Esophagus muscularis mucosa (tissue), 4 donors: ENCODE measurements around the gene GRID1. TPM values are rescaled to one million over a fixed set of nuclear protein-coding genes. Genes with fewer than 3 reads are reported as not detected.

ENCODE experiments used
- DNase-seq: peaks from one replicate; pipeline ENCODE4 v3.0.0-alpha.2; 2017; ENCODE audit errors: extremely low spot score
- H3K27ac ChIP-seq, 4 donors: fragments of 200-600 bp; sonication (generic); replicated peaks in 1 of 4; 1 replicate in 3 of 4; 2 replicates in 1 of 4; pipeline ENCODE4 v1.5.1; 2016 to 2019; ENCODE audit warnings: mild to moderate bottlenecking in 1 of 4
- H3K27me3 ChIP-seq, 4 donors: fragments of 200-600 bp; sonication (generic); one replicate each; pipeline versions ENCODE4 v1.5.1 to v1.6.0; 2016 to 2019
- H3K36me3 ChIP-seq, 4 donors: fragments of 200-600 bp; sonication (generic); one replicate each; pipeline ENCODE4 v1.5.1; 2016 to 2019
- H3K4me1 ChIP-seq, 4 donors: fragments of 200-600 bp; sonication (generic); one replicate each; pipeline ENCODE4 v1.5.1; 2016 to 2019
- H3K4me3 ChIP-seq, 4 donors: fragments of 200-600 bp; sonication (generic); 1 replicate in 2 of 4; 2 replicates in 2 of 4; pipeline ENCODE4 v1.5.1; 2016 to 2019; ENCODE audit warnings: mild to moderate bottlenecking in 4 of 4, moderate library complexity in 1 of 4
- H3K9me3 ChIP-seq, 4 donors: fragments of 200-600 bp; sonication (generic); 1 replicate in 3 of 4; 2 replicates in 1 of 4; pipeline ENCODE4 v1.5.1; 2016 to 2019
- CTCF ChIP-seq, 3 experiments: fragments of 200-600 bp in 2 of 3; fragments of 450-650 bp in 1 of 3; sonication (generic) in 2 of 3; IDR thresholded peaks; one replicate each; pipeline ENCODE4 v1.5.1; 2017 to 2019; ENCODE audit warnings: antibody characterized with exemption in 3 of 3, mild to moderate bottlenecking in 2 of 3, moderate library complexity in 1 of 3
- EP300 ChIP-seq: sonication (generic); formaldehyde crosslinking; IDR thresholded peaks from one replicate; pipeline ENCODE4 v1.6.1; 2017; ENCODE audit warnings: antibody characterized with exemption
- POLR2A ChIP-seq: fragments of 450-650 bp; IDR thresholded peaks from one replicate; pipeline ENCODE4 v1.6.1; 2017; ENCODE audit warnings: antibody characterized with exemption, moderate library complexity, mild to moderate bottlenecking, low read depth
- POLR2AphosphoS5 ChIP-seq, 2 donors: sonication (generic); formaldehyde crosslinking; IDR thresholded peaks; one replicate each; pipeline ENCODE4 v1.6.1; 2017; ENCODE audit warnings: antibody characterized with exemption in 2 of 2
- WGBS: methylation state at CpG from one replicate; pipeline ENCODE4 v1.1.5; 2018; 5-methylcytosine and 5-hydroxymethylcytosine counted together
- intact Hi-C: fragments of 100-400 bp; cut with DNase I; formaldehyde crosslinking; loops from one replicate; pipeline ENCODE4 v1.15.1; 2023
- total RNA-seq, 4 donors: library from RNA; depleted of rRNA; stranded (reverse); fragments of >200 nt; gene quantifications; one replicate each; pipeline versions ENCODE4 v1.1.0 to v1.2.1, GENCODE V29; 2016

GRID1 gene
- total RNA-seq, 4 donors from 2014 or later = under 0.01 to 1.3 (median 1.1) TPM

GRCh38 chr10:86371691-86372090 is 5.1 kb upstream of the GRID1 start:
- WGBS = 57% methylated on average over 1 of the region's 5 CpGs
- Histone ChIP-seq H3K27ac (no peak overlapping the region), H3K9me3 (no peaks in the 10 kb centered on the region), H3K4me3 (no peak overlapping the region), H3K4me1 (peaks cover 9 to 14% (median 13%) of the 10 kb centered on the region in 4 donors), H3K36me3 (no peaks in the 10 kb centered on the region), H3K27me3 (peaks cover 7 to 79% (median 20%) of the 10 kb centered on the region in 4 donors)
- TF ChIP-seq CTCF (IDR thresholded peaks at IDR 0.05) (no peak), EP300 (no peak), POLR2AphosphoS5 (IDR thresholded peaks at IDR 0.05) (no peak), POLR2A (no peak)
- DNase-seq = no peak
- intact Hi-C loops = no loop called here

- intact Hi-C loops = no loop called here
- no peak overlapping the region for H3K27ac ChIP-seq
- H3K4me3 ChIP-seq = no peak overlapping the region
- H3K4me1 ChIP-seq = peaks cover 9 to 19% (median 16%) of the 10 kb centered on the region in 4 donors
- WGBS = 84% methylated on average over 7 of the region's 7 CpGs
- H3K9me3 ChIP-seq = no peaks in the 10 kb centered on the region
- H3K27me3 ChIP-seq = peaks cover 7 to 83% (median 20%) of the 10 kb centered on the region in 4 donors
- no peaks in the 10 kb centered on the region for H3K36me3 ChIP-seq
- DNase-seq = no peak
- TF ChIP-seq POLR2A = no peak
- no peak for TF ChIP-seq EP300
- no peak for TF ChIP-seq CTCF (IDR thresholded peaks at IDR 0.05)
- TF ChIP-seq POLR2AphosphoS5 (IDR thresholded peaks at IDR 0.05) = no peak
These were observed 4.5 kb upstream of the GRID1 start for GRCh38 chr10:86371116-86371515.

GRCh38 chr10:86370006-86370585 is 3.5 kb upstream of the GRID1 start:
- H3K4me1 ChIP-seq = peaks cover 9 to 29% (median 26%) of the 10 kb centered on the region in 4 donors
- intact Hi-C loops = no loop called here
- no peaks in the 10 kb centered on the region for H3K36me3 ChIP-seq
- no peak overlapping the region for H3K27ac ChIP-seq
- WGBS = 78% methylated on average over 4 of the region's 4 CpGs
- no peaks in the 10 kb centered on the region for H3K9me3 ChIP-seq
- H3K4me3 ChIP-seq = no peak overlapping the region
- peaks cover 7 to 93% (median 28%) of the 10 kb centered on the region in 4 donors for H3K27me3 ChIP-seq
- no peak for DNase-seq
- TF ChIP-seq POLR2A = no peak
- no peak for TF ChIP-seq CTCF (IDR thresholded peaks at IDR 0.05)
- no peak for TF ChIP-seq EP300

GRCh38 chr10:86368987-86369386 is 2.4 kb upstream of the GRID1 start:
- intact Hi-C loops = no loop called here
- Histone ChIP-seq H3K9me3 (no peaks in the 10 kb centered on the region), H3K4me1 (peaks cover 11 to 40% (median 34%) of the 10 kb centered on the region in 4 donors), H3K27ac (no peak overlapping the region), H3K36me3 (no peaks in the 10 kb centered on the region), H3K4me3 (no peak overlapping the region), H3K27me3 (peaks cover 10 to 96% (median 38%) of the 10 kb centered on the region in 4 donors)
- WGBS = 88% methylated on average over 2 of the region's 2 CpGs
- no peak for DNase-seq
- no peak for TF ChIP-seq EP300
- TF ChIP-seq POLR2A = no peak
- TF ChIP-seq POLR2AphosphoS5 (IDR thresholded peaks at IDR 0.05) = no peak
- no peak for TF ChIP-seq CTCF (IDR thresholded peaks at IDR 0.05)

GRCh38 chr10:86368046-86368445 is 1.5 kb upstream of the GRID1 start:
- TF ChIP-seq POLR2AphosphoS5 (IDR thresholded peaks at IDR 0.05) = no peak
- no peak for TF ChIP-seq EP300
- no peak for TF ChIP-seq CTCF (IDR thresholded peaks at IDR 0.05)
- no peak for TF ChIP-seq POLR2A
- Histone ChIP-seq H3K4me1 (peaks cover 18 to 50% (median 44%) of the 10 kb centered on the region in 4 donors), H3K9me3 (no peaks in the 10 kb centered on the region), H3K4me3 (no peak overlapping the region), H3K27me3 (peaks cover 10 to 99% (median 41%) of the 10 kb centered on the region in 4 donors), H3K27ac (no peak overlapping the region), H3K36me3 (no peaks in the 10 kb centered on the region)
- intact Hi-C loops = no loop called here
- no peak for DNase-seq
- 79% methylated on average over 1 of the region's 1 CpG for WGBS
